ENCODE measurements around the gene ACSM3.

GRCh38 chr16:20735490-20735889 is 28.3 kb upstream of the ACSM3 start:
- TF ChIP-seq CTCF (IDR thresholded peaks at IDR 0.05) (no peak), POLR2A (IDR thresholded peaks at IDR 0.05) (no peak)

Measured in esophagus squamous epithelium (tissue), 4 donors.